Sigmoid colon (tissue), 4 donors: Measurements from ENCODE around the gene MRPS14.

Source experiments
- EP300 ChIP-seq, 4 donors: sonication (generic); formaldehyde crosslinking; IDR thresholded peaks; one replicate each; pipeline ENCODE4 v1.6.1; 2017; ENCODE audit warnings: antibody characterized with exemption in 4 of 4
- POLR2A ChIP-seq, 2 donors: fragments of 450-650 bp; IDR thresholded peaks; one replicate each; pipeline ENCODE4 v1.6.1; 2016; ENCODE audit warnings: antibody characterized with exemption in 2 of 2, mild to moderate bottlenecking in 2 of 2, moderate library complexity in 2 of 2
- POLR2AphosphoS5 ChIP-seq, 4 donors: sonication (generic); formaldehyde crosslinking; IDR thresholded peaks; one replicate each; pipeline ENCODE4 v1.6.1; 2017; ENCODE audit warnings: antibody characterized with exemption in 4 of 4
- TF ChIP-seq, protein P1 (sequence below), 4 experiments: fragments of 450-650 bp in 3 of 4; fragments of 200-600 bp in 1 of 4; IDR thresholded peaks; one replicate each; pipeline ENCODE4 v1.5.1; 2016 to 2019; ENCODE audit warnings: antibody characterized with exemption in 4 of 4, mild to moderate bottlenecking in 3 of 4, moderate library complexity in 2 of 4

- TF ChIP-seq, protein P1, sequence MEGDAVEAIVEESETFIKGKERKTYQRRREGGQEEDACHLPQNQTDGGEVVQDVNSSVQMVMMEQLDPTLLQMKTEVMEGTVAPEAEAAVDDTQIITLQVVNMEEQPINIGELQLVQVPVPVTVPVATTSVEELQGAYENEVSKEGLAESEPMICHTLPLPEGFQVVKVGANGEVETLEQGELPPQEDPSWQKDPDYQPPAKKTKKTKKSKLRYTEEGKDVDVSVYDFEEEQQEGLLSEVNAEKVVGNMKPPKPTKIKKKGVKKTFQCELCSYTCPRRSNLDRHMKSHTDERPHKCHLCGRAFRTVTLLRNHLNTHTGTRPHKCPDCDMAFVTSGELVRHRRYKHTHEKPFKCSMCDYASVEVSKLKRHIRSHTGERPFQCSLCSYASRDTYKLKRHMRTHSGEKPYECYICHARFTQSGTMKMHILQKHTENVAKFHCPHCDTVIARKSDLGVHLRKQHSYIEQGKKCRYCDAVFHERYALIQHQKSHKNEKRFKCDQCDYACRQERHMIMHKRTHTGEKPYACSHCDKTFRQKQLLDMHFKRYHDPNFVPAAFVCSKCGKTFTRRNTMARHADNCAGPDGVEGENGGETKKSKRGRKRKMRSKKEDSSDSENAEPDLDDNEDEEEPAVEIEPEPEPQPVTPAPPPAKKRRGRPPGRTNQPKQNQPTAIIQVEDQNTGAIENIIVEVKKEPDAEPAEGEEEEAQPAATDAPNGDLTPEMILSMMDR (IDR thresholded peaks at IDR 0.05), result no peak
- TF ChIP-seq POLR2A (IDR thresholded peaks at IDR 0.05) (no peak), POLR2AphosphoS5 (IDR thresholded peaks at IDR 0.05) (no peak), EP300 (IDR thresholded peaks at IDR 0.05) (no peak)
Measured at GRCh38 chr1:175033953-175034352, 10.7 kb upstream of the MRPS14 start.
